B cell (primary cell): Measurements from ENCODE around the gene PI4KB. TPM values are rescaled to one million over a fixed set of nuclear protein-coding genes. Genes with fewer than 3 reads are reported as not detected.

Experiments used
- ATAC-seq: fragments of 200-7000 bp; cut with Tn5 transposase; one replicate; pipeline ENCODE4 v1.10.0; 2021; ENCODE audit warnings: low read depth, mild to moderate bottlenecking, moderate number of reproducible peaks, moderate library complexity
- CTCF ChIA-PET: fragments of 350-600 bp; sonication (Branson Sonifier 250); formaldehyde crosslinking; loops from one replicate; lab custom pipeline; 2021; ENCODE audit warnings: antibody characterized with exemption, inconsistent platforms; lab: Charles Lee
- POLR2A ChIA-PET: fragments of 350-600 bp; sonication (Branson Sonifier 250); formaldehyde crosslinking; loops from one replicate; lab custom pipeline; 2021; ENCODE audit warnings: antibody characterized with exemption; lab: Charles Lee
- DNase-seq: peaks from one replicate; pipeline ENCODE4 v3.0.0; 2013
- H2AFZ ChIP-seq: 2 replicates; pipeline ENCODE4 v1.6.1; 2012; ENCODE audit warnings: mild to moderate bottlenecking, low read depth, low read length; ENCODE audit not compliant: insufficient read depth, poor library complexity, severe bottlenecking
- H3K27ac ChIP-seq, 2 donors: 1 replicate in 1 of 2; 2 replicates in 1 of 2; pipeline ENCODE4 v1.5.1; 2012 to 2013; ENCODE audit warnings: low read length in 2 of 2, mild to moderate bottlenecking in 2 of 2, moderate library complexity in 1 of 2
- H3K27me3 ChIP-seq, 4 experiments: fragments of 200-600 bp in 1 of 4; sonication (generic) in 1 of 4; replicated peaks in 1 of 4; 1 replicate in 2 of 4; 2 replicates in 2 of 4; pipeline versions ENCODE4 v1.6.1 to v1.7.0; 2013 to 2016; ENCODE audit warnings: low read length in 3 of 4, mild to moderate bottlenecking in 2 of 4, mixed read lengths in 1 of 4, moderate library complexity in 1 of 4; ENCODE audit not compliant: insufficient read depth in 4 of 4, control insufficient read depth in 3 of 4; ENCODE audit errors: control extremely low read depth in 1 of 4
- H3K36me3 ChIP-seq, 2 experiments: replicated peaks in 1 of 2; 1 replicate in 1 of 2; 2 replicates in 1 of 2; pipeline versions ENCODE4 v1.6.1 to v1.7.1; 2013; ENCODE audit warnings: low read length in 1 of 2; ENCODE audit not compliant: insufficient read depth in 2 of 2, control insufficient read depth in 1 of 2; ENCODE audit errors: control extremely low read depth in 1 of 2, extremely low read depth in 1 of 2
- H3K4me1 ChIP-seq, 2 donors: fragments of 200-600 bp in 1 of 2; sonication (generic) in 1 of 2; 1 replicate in 1 of 2; 2 replicates in 1 of 2; pipeline versions ENCODE4 v1.5.1 to v1.6.1; 2013 to 2017; ENCODE audit warnings: low read length in 2 of 2; ENCODE audit not compliant: control insufficient read depth in 2 of 2, insufficient read depth in 2 of 2
- H3K4me2 ChIP-seq: replicated peaks from 2 replicates; pipeline ENCODE3; 2012; ENCODE audit warnings: mild to moderate bottlenecking, low read depth, low read length; ENCODE audit not compliant: poor library complexity, severe bottlenecking
- H3K4me3 ChIP-seq, 5 experiments: fragments of 200-600 bp in 1 of 5; sonication (generic) in 1 of 5; 1 replicate in 3 of 5; 2 replicates in 2 of 5; pipeline versions ENCODE4 v1.5.1 to v1.7.0; 2011 to 2016; ENCODE audit warnings: low read length in 4 of 5, mild to moderate bottlenecking in 4 of 5, low read depth in 2 of 5, control low read depth in 1 of 5, moderate library complexity in 1 of 5; ENCODE audit not compliant: insufficient read depth in 1 of 5; ENCODE audit errors: control extremely low read depth in 1 of 5, extremely low read depth in 1 of 5
- H3K79me2 ChIP-seq: fragments of 200-600 bp; sonication (generic); one replicate; pipeline ENCODE4 v1.6.0; 2016; ENCODE audit warnings: low read length; ENCODE audit not compliant: control insufficient read depth, insufficient read depth
- H3K9ac ChIP-seq: fragments of 200-600 bp; sonication (generic); 2 replicates; pipeline ENCODE4 v1.6.1; 2017; ENCODE audit warnings: mild to moderate bottlenecking, low read length, moderate library complexity
- H3K9me3 ChIP-seq, 3 donors: one replicate each; pipeline versions ENCODE4 v1.6.1 to v1.7.1; 2013; ENCODE audit warnings: low read length in 2 of 3; ENCODE audit not compliant: control insufficient read depth in 2 of 3, insufficient read depth in 1 of 3; ENCODE audit errors: control extremely low read depth in 1 of 3
- H4K20me1 ChIP-seq: 2 replicates; pipeline ENCODE4 v1.6.0; 2012; ENCODE audit warnings: mild to moderate bottlenecking, low read length; ENCODE audit not compliant: insufficient read depth, control insufficient read depth, poor library complexity, severe bottlenecking
- H3K27ac Mint-ChIP-seq: one replicate; pipeline ENCODE4 v1.8.0; 2021; ENCODE audit warnings: mixed read lengths
- H3K27me3 Mint-ChIP-seq: one replicate; pipeline ENCODE4 v1.8.0; 2021; ENCODE audit warnings: mixed read lengths
- H3K4me1 Mint-ChIP-seq: one replicate; pipeline ENCODE4 v1.8.0; 2021; ENCODE audit warnings: mixed read lengths
- H3K4me3 Mint-ChIP-seq: one replicate; pipeline ENCODE4 v1.8.0; 2021; ENCODE audit warnings: mixed read lengths
- H3K9me3 Mint-ChIP-seq: one replicate; pipeline ENCODE4 v1.8.0; 2022; ENCODE audit warnings: mixed read lengths; ENCODE audit not compliant: insufficient read depth
- EZH2 ChIP-seq: IDR thresholded peaks from 2 replicates; pipeline ENCODE4 v1.6.1; 2012; ENCODE audit warnings: borderline replicate concordance, low read depth, mild to moderate bottlenecking, moderate library complexity, low read length; ENCODE audit not compliant: insufficient read depth, poor library complexity, severe bottlenecking
- WGBS: methylation state at CpG from one replicate; pipeline ENCODE4 v1.1.5; 2013; ENCODE audit warnings: missing lambda C conversion rate; ENCODE audit not compliant: insufficient coverage; 5-methylcytosine and 5-hydroxymethylcytosine counted together
- intact Hi-C: fragments of 100-400 bp; cut with micrococcal nuclease; formaldehyde crosslinking; loops from one replicate; pipeline ENCODE4 v1.10.0; 2022
- polyA plus RNA-seq: library from polyadenylated mRNA; depleted of rRNA; stranded (reverse); fragments of >200 nt; gene quantifications from 2 replicates; pipeline ENCODE4 v1.2.3, GENCODE V29; 2012
- total RNA-seq, 2 donors: library from RNA; stranded (reverse); fragments of 120-200 nt in 1 of 2; gene quantifications; 1 replicate in 1 of 2; 2 replicates in 1 of 2; pipeline versions ENCODE4 v1.2.3 to v1.2.4, GENCODE V29; 2013 to 2022

Gene PI4KB
- total and polyA plus RNA-seq, 2 donors (not counting 1 experiment from before 2014, with no cell fraction given), result 110 to 138 TPM

GRCh38 chr1:151254217-151255213 is 72.7 kb downstream of the PI4KB start, which contains the start of gene PSMD4:
TSS of gene PSMD4 (plus strand) at chr1:151254734. CDS start at chr1:151254783, 49 bp downstream.
- Mint-ChIP-seq H3K9me3 (no peaks in the 10 kb centered on the region), H3K27me3 (no peaks in the 10 kb centered on the region), H3K4me3 (peak within 1 kb of the TSS; percentile 97), H3K27ac (peak within 1 kb of the TSS; percentile 97), H3K4me1 (peaks cover 30% of the 10 kb centered on the region)
- Histone ChIP-seq H3K27ac (peak within 1 kb of the TSS; percentile 66 to 85), H3K27me3 (no peaks in the 10 kb centered on the region), H3K36me3 (peaks cover 2 to 5% of the 10 kb centered on the region in 2 experiments), H3K9me3 (no peaks in the 10 kb centered on the region), H4K20me1 (peaks cover 6% of the 10 kb centered on the region), H3K4me1 (peaks cover 9 to 12% of the 10 kb centered on the region in 2 donors), H3K4me2 (peak within 1 kb of the TSS; percentile 80), H3K79me2 (peaks cover 55% of the 10 kb centered on the region), H3K9ac (peak within 1 kb of the TSS; percentile 80), H3K4me3 (peak within 1 kb of the TSS; percentile 82 to 97 (median 84)), H2AFZ (peak within 1 kb of the TSS; percentile 72)
- ChIA-PET POLR2A (interaction anchor here (0.6 to 1.7 kb wide), 11 partner anchors 22 to 706 kb away, joined by 3 to 7 read pairs (median 3); partner anchors contain the start of genes SCNM1 and ZNF687), CTCF (interaction anchor here (0.9 to 2.9 kb wide), 7 partner anchors 14 to 155 kb away, joined by 3 to 14 read pairs (median 3); partner anchors contain the start of genes TNFAIP8L2, VPS72 and ZNF687)
- intact Hi-C loops, result loop anchor here (1.0 to 5.0 kb wide), 7 partner anchors 23 to 182 kb away; partner anchors contain the start of genes GABPB2, LYSMD1, PI4KB and PSMB4
- peak; percentile 96 for DNase-seq
- 6% methylated on average over 43 of the region's 56 CpGs for WGBS
- TF ChIP-seq EZH2, result no peak
- peak; percentile 93 for ATAC-seq
